Motor neuron (in vitro differentiated cells): ENCODE results near the gene SLC26A11. TPM values are rescaled to one million over a fixed set of nuclear protein-coding genes. Genes with fewer than 3 reads are reported as not detected.

ENCODE experiments used
- ATAC-seq, 8 experiments: fragments of 200-7000 bp; cut with Tn5 transposase; replicated peaks in 6 of 8; 2 replicates each; pipeline ENCODE4 v1.8.0; 2021; ENCODE audit warnings: mild to moderate bottlenecking in 8 of 8, moderate library complexity in 8 of 8
- H3K27ac ChIP-seq, 2 donors: fragments of 250-450 bp; sonication (Bioruptor Pico); 2 replicates each; pipeline ENCODE4 v1.9.0; 2021; ENCODE audit warnings: antibody characterized with exemption in 2 of 2, mild to moderate bottlenecking in 2 of 2, moderate library complexity in 1 of 2
- H3K4me1 ChIP-seq, 2 donors: fragments of 250-450 bp; sonication (Bioruptor Pico); replicated peaks in 1 of 2; 2 replicates each; pipeline ENCODE4 v1.6.1; 2021; ENCODE audit warnings: antibody characterized with exemption in 2 of 2, mild to moderate bottlenecking in 2 of 2, moderate library complexity in 1 of 2
- H3K4me3 ChIP-seq, 5 donors: fragments of 250-450 bp; sonication (Bioruptor Pico); 2 replicates each; pipeline ENCODE4 v1.9.0; 2021; ENCODE audit warnings: antibody characterized with exemption in 5 of 5, mild to moderate bottlenecking in 5 of 5, moderate library complexity in 4 of 5
- WGBS, 10 experiments: fragments of 450-650 bp; shearing (Covaris generic); methylation state at CpG; one replicate each; pipeline ENCODE4 v1.0.0; 2022; 5-methylcytosine and 5-hydroxymethylcytosine counted together
- in situ Hi-C, 9 experiments: fragments of 400-800 bp; cut with MboI; loops; one replicate each; pipeline ENCODE4 v1.15.0; 2021; ENCODE audit warnings: low sequenced_read_pairs in 9 of 9, low pct_unique_long_range_greater_than_20kb in 2 of 9; ENCODE audit not compliant: unreplicated experiment in 9 of 9
- total RNA-seq, 8 experiments: library from RNA; unstranded; fragments of 300-600 nt; gene quantifications; 2 replicates each; pipeline versions ENCODE4 v1.2.3 to v1.2.4, GENCODE V29; 2022

Gene SLC26A11
- 10 to 100 TPM in 7 of 8 experiments, 1 to 10 TPM in 1; 9.1 to 41.3 (median 18.1) TPM for total RNA-seq

DNA sequence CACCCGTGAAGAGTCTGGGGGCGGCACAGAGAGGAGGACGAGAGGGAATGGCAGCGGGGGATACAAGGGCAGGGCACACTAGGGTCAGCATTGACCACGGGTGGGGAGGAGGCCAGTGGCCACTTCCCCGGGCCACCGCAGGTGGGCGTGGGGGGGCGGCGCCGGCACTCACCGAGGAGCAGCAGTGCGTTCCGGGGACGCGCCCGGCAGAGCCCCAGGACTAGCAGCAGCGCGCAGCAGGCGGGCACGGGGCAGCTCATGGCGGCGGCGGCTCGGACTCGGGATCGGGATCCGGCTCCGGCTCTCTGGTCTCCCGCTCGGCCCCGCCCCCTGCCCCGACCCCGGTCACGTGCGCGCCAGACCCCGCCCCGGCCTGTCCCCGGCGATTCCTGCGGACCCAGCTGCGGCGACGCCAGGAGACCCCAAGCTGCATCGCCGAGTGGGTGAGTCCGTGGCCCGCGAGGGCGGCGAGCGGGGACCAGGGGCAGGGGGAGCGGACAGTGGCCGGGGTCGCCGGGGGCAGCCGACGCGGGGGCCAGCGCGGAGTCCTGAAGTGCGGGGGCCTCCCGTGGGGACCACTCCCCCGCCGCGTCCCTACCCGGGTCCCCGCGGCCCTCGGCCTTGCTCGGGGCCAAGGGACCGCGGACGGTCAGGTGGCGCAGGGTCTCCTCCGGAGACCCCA is at the start of gene SLC26A11, which contains the start of gene SGSH:
SLC26A11 (plus strand) TSS at position 374 of the 682 bp plus-strand sequence. CDS start 1,134 bp downstream, outside the sequence.
SGSH (minus strand) TSS at position 280 of the 682 bp plus-strand sequence; CDS start at position 260, 20 bp downstream.
- WGBS, 10 experiments = no CpG with 5 or more reads among the region's 77 CpGs
- Histone ChIP-seq H3K4me3 (peak within 1 kb of the TSS; percentile 70 to 98 (median 78)), H3K4me1 (peaks cover 10 to 12% of the 10 kb centered on the region in 2 donors), H3K27ac (peak within 1 kb of the TSS; percentile 51 to 57)
- ATAC-seq = peak; percentile 71 to 90 (median 84)
- in situ Hi-C loops = no loop called here

DNA sequence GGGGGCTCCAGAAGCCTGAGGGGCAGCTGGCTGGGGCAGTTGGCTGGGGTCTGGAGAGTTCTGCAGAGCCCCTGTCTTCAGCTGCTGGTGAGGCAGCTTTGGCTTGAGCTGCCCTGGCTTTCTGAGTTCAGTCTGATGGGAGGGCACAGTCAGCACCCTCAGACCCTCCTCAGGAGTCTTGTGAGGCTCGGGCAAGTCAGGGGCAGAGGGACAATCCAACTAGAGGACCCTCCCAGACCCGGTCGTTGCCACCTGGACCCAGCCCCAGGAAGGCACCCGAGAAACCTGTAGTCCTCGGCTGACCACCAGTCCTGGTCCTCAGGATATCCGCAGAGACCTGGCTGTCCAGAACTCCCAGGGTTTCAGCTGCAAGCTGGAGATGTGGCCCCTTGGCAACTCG is 48.5 kb upstream of the SLC26A11 start:
- Histone ChIP-seq H3K27ac (no peak overlapping the region), H3K4me1 (peaks cover 0 to 5% of the 10 kb centered on the region in 2 donors), H3K4me3 (no peak overlapping the region)
- in situ Hi-C loops = no loop called here
- WGBS, 10 experiments = 80 to 92% methylated on average over 2 to 4 of the region's 7 CpGs; no CpG with 5 or more reads in 8 of the 10 experiments
- ATAC-seq = no peak

GRCh38 chr17:80173126-80173525 is 47.1 kb upstream of the SLC26A11 start:
- in situ Hi-C loops = no loop called here
- H3K4me3 ChIP-seq = no peak overlapping the region
- no peak for ATAC-seq
- H3K27ac ChIP-seq = no peak overlapping the region
- H3K4me1 ChIP-seq = peaks cover 0 to 4% of the 10 kb centered on the region in 2 donors
- WGBS, 10 experiments = 67 to 100% (median 78%) methylated on average over 1 to 12 of the region's 12 CpGs; no CpG with 5 or more reads in 4 of the 10 experiments

DNA sequence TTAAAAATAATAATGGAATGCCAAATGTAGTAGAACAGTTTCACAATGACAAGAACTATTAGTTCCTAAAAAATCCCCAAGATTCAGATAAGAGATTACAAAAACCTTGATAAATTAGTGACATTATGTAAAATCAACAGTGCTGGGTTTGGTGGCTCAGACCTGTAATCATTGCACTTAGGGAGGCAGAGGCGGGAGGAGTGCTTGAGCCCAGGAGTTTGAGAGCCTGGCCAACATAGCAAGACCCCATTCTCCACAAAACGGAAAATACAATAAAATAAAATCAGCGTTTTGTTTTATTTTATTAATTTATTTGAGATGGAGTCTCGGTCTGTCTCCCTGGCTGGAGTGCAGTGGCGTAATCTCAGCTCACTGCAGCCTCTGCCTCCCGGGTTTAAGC is 46.3 kb upstream of the SLC26A11 start:
- no peak overlapping the region for H3K27ac ChIP-seq
- WGBS, 10 experiments = 73 to 100% (median 91%) methylated on average over 1 to 6 of the region's 6 CpGs; no CpG with 5 or more reads in 1 of the 10 experiments
- no peak for ATAC-seq
- H3K4me3 ChIP-seq = no peak overlapping the region
- in situ Hi-C loops = no loop called here
- no peaks in the 10 kb centered on the region for H3K4me1 ChIP-seq

DNA sequence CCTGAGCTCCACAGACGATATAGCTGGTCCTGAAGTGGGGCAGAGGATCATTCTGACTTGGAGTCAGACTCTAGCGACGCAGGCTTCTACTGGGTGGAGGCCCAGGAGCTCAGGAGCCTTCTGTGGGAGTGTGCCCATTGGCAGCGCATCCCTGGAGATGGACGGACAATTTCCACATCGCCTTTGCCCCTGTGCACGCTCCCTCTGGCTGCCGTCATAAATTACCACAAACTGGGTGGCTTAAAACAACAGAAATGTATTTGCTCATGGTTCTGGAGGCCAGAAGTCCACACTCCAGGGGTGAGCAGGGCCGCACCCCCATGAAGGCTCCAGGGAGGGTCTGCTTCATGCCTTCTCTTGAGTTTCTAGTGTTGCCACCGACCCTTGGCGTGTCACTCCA is 43.5 kb upstream of the SLC26A11 start:
- no peak for ATAC-seq
- H3K4me3 ChIP-seq = no peak overlapping the region
- H3K4me1 ChIP-seq = no peaks in the 10 kb centered on the region
- H3K27ac ChIP-seq = no peak overlapping the region
- in situ Hi-C loops = no loop called here
- 75 to 80% methylated on average over 2 to 6 of the region's 11 CpGs; no CpG with 5 or more reads in 8 of the 10 experiments for WGBS, 10 experiments

- no peak overlapping the region for H3K27ac ChIP-seq
- in situ Hi-C loops = no loop called here
- no peak overlapping the region for H3K4me3 ChIP-seq
- H3K4me1 ChIP-seq = no peaks in the 10 kb centered on the region
- ATAC-seq = no peak
- 53 to 100% (median 80%) methylated on average over 1 to 12 of the region's 21 CpGs; no CpG with 5 or more reads in 3 of the 10 experiments for WGBS, 10 experiments
Observed at GRCh38 chr17:80177986-80178595, 42.1 kb upstream of the SLC26A11 start.

GRCh38 chr17:80180192-80180591 is 40.0 kb upstream of the SLC26A11 start:
- Histone ChIP-seq H3K4me1 (peaks cover 2 to 7% of the 10 kb centered on the region in 2 donors), H3K4me3 (no peak overlapping the region), H3K27ac (no peak overlapping the region)
- ATAC-seq = no peak
- in situ Hi-C loops = no loop called here
- 20 to 94% (median 80%) methylated on average over 1 to 9 of the region's 14 CpGs; no CpG with 5 or more reads in 3 of the 10 experiments for WGBS, 10 experiments

DNA sequence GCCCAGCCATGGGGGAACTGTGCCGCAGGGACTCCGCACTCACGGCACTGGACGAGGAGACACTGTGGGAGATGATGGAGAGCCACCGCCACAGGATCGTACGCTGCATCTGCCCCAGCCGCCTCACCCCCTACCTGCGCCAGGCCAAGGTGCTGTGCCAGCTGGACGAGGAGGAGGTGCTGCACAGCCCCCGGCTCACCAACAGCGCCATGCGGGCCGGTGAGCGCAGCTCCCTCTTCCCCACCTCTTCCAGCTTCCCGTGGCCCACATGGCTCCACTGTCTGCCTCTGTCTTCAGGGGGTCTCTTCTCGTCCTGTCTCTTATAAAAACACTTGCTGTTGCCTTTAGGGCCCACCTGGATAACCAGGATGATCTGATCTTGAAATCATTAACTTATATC is 38.8 kb upstream of the SLC26A11 start:
- H3K27ac ChIP-seq = no peak overlapping the region
- in situ Hi-C loops = no loop called here
- no peak for ATAC-seq
- no peak overlapping the region for H3K4me3 ChIP-seq
- peaks cover 2 to 7% of the 10 kb centered on the region in 2 donors for H3K4me1 ChIP-seq
- 60 to 90% methylated on average over 1 to 11 of the region's 17 CpGs; no CpG with 5 or more reads in 8 of the 10 experiments for WGBS, 10 experiments

DNA sequence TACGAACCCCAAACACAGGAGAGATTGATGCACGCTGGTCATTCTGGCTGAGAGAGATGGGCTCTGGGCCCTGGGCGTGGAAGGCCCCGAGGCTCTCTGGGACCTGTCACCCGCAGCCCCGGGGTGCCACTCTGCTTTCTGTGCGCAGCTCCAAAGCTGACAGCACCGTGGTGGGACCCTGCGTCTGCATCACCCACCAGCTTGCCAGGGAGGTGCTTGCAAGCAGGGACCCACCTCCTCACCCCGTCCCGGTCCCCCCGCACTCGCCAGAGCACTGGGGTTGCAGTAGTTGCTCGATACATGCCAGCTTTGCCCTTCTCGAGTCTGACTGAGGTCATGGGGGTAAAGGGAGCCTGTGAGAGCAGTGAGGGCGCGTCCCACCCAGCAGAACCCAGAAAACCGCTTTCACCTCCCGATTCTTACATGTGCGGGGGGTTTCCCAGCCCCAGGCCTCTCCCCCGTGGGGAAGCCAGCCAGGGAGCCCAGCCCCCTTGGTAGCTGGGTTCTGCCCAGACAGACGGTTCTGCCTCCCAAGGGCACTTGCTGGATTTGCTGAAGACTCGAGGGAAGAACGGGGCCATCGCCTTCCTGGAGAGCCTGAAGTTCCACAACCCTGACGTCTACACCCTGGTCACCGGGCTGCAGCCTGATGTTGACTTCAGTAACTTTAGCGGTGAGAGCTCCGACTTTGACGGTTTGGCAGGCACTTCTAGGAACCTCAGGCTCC is 37.9 kb upstream of the SLC26A11 start:
- ATAC-seq = no peak
- WGBS, 10 experiments = 84 to 100% (median 89%) methylated on average over 1 to 12 of the region's 30 CpGs; no CpG with 5 or more reads in 5 of the 10 experiments
- in situ Hi-C loops = no loop called here

GRCh38 chr17:80182845-80183223 is 37.4 kb upstream of the SLC26A11 start:
- in situ Hi-C loops = no loop called here
- 60 to 100% (median 92%) methylated on average over 1 to 3 of the region's 12 CpGs; no CpG with 5 or more reads in 5 of the 10 experiments for WGBS, 10 experiments
- peaks cover 2 to 7% of the 10 kb centered on the region in 2 donors for H3K4me1 ChIP-seq
- ATAC-seq = no peak
- no peak overlapping the region for H3K27ac ChIP-seq
- no peak overlapping the region for H3K4me3 ChIP-seq

More for the DNA sequence above, 37.9 kb upstream of the SLC26A11 start:
- Histone ChIP-seq H3K27ac (no peak overlapping the region), H3K4me3 (no peak overlapping the region), H3K4me1 (peaks cover 2 to 7% of the 10 kb centered on the region in 2 donors)

DNA sequence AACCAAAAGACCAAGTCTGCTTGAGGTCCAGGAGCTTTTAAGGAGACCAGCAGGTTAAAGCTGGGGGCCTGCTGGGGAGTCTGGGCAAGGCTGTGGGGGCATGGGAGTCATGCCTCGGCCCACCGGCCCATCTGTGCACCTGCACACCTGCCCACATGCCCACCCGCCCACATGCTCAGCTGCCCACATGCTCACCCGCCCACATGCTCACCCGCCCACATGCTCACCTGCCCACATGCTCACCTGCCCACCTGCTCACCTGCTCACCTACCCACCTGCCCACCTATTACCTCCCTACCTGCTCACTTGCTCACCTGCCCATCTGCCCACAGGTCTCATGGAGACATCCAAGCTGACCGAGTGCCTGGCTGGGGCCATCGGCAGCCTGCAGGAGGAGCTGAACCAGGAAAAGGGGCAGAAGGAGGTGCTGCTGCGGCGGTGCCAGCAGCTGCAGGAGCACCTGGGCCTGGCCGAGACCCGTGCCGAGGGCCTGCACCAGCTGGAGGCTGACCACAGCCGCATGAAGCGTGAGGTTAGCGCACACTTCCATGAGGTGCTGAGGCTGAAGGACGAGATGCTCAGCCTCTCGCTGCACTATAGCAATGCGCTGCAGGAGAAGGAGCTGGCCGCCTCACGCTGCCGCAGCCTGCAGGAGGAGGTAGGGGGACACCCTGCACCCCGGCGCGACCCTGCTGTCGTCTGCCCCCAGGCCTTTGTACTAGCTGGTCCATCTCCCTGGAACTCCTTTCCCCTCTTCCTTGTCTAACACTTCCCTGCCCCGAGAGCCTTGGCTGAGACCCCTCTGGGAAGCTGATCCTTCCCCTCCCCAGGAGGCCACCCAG is 36.4 kb upstream of the SLC26A11 start:
- H3K27ac ChIP-seq = no peak overlapping the region
- 83 to 100% (median 100%) methylated on average over 1 to 11 of the region's 26 CpGs; no CpG with 5 or more reads in 7 of the 10 experiments for WGBS, 10 experiments
- peaks cover 2 to 7% of the 10 kb centered on the region in 2 donors for H3K4me1 ChIP-seq
- no peak overlapping the region for H3K4me3 ChIP-seq
- in situ Hi-C loops = no loop called here
- ATAC-seq = peak in 4 of 8 experiments; percentile 8 to 48 (median 33)

- Histone ChIP-seq H3K27ac (no peak overlapping the region), H3K4me1 (peaks cover 4 to 7% of the 10 kb centered on the region in 2 donors), H3K4me3 (no peak overlapping the region)
- ATAC-seq = peak in 5 of 8 experiments; percentile 56 to 85 (median 70)
- WGBS, 10 experiments = 0 to 80% (median 62%) methylated on average over 1 to 4 of the region's 10 CpGs; no CpG with 5 or more reads in 6 of the 10 experiments
- in situ Hi-C loops = no loop called here
Observed at GRCh38 chr17:80184423-80184714, 35.9 kb upstream of the SLC26A11 start.
